ENCODE results near the gene ARID1B. TPM values are rescaled to one million over a fixed set of nuclear protein-coding genes. Genes with fewer than 3 reads are reported as not detected.

ARID1B gene
- total and polyA plus RNA-seq, 10 of the 15 experiments (the other 5 are each of a cell fraction or from before 2014, with no cell fraction given), result 24.7 to 133 (median 54.6) TPM

DNA sequence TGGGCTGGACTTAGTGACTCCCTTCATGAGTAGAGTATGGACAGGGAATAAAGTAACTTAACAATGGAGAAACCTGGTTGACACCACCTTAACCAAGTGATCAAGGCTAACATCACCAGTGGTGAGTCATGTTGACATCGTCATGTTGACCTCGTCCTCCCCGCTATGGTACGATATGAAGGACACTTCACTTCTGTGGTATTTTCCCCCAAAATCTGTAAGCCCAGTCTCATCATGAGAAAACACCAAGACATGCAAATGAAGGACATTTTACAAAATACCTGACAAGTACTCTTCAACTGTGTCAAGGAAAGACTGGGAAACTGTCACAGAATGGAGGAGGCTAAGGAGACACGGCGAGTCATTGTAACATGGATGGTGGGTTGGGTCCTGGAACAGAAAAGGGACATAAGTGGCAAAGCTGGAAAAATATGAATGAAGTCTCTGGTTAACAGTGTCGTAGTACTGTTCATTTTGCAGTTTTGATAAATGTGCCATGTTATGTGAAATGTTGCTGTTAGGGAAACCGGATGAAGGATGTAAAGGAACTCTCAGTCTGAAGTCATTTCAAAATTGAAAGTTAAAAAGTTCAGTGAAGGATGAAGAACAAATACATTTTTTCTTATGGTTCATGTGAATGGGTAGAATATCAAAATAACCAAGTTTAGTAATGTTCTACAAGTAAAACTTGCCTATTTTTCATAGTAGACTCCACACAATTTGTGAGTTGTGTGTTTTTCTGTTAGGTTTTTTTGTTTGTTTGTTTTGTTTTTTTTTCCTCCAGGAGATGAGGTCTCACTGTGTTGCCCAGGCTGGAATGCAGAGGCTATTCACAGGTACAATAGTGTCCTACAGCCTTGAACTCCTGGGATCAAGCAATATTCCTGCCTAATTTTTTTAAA lies 298.6 kb downstream of the ARID1B start (continued):
- TF ChIP-seq TCF7 (IDR thresholded peaks at IDR 0.05; ENCODE audit: borderline replicate concordance), result no peak
- no peak for TF ChIP-seq LARP7 (IDR thresholded peaks at IDR 0.05)
- TF ChIP-seq, protein P1, sequence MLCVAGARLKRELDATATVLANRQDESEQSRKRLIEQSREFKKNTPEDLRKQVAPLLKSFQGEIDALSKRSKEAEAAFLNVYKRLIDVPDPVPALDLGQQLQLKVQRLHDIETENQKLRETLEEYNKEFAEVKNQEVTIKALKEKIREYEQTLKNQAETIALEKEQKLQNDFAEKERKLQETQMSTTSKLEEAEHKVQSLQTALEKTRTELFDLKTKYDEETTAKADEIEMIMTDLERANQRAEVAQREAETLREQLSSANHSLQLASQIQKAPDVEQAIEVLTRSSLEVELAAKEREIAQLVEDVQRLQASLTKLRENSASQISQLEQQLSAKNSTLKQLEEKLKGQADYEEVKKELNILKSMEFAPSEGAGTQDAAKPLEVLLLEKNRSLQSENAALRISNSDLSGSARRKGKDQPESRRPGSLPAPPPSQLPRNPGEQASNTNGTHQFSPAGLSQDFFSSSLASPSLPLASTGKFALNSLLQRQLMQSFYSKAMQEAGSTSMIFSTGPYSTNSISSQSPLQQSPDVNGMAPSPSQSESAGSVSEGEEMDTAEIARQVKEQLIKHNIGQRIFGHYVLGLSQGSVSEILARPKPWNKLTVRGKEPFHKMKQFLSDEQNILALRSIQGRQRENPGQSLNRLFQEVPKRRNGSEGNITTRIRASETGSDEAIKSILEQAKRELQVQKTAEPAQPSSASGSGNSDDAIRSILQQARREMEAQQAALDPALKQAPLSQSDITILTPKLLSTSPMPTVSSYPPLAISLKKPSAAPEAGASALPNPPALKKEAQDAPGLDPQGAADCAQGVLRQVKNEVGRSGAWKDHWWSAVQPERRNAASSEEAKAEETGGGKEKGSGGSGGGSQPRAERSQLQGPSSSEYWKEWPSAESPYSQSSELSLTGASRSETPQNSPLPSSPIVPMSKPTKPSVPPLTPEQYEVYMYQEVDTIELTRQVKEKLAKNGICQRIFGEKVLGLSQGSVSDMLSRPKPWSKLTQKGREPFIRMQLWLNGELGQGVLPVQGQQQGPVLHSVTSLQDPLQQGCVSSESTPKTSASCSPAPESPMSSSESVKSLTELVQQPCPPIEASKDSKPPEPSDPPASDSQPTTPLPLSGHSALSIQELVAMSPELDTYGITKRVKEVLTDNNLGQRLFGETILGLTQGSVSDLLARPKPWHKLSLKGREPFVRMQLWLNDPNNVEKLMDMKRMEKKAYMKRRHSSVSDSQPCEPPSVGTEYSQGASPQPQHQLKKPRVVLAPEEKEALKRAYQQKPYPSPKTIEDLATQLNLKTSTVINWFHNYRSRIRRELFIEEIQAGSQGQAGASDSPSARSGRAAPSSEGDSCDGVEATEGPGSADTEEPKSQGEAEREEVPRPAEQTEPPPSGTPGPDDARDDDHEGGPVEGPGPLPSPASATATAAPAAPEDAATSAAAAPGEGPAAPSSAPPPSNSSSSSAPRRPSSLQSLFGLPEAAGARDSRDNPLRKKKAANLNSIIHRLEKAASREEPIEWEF (IDR thresholded peaks at IDR 0.05; ENCODE audit: insufficient replicate concordance, low read depth, low read length), result no peak
- no peak for TF ChIP-seq NRF1 (conservative IDR thresholded peaks at IDR 0.05; ENCODE audit: low read depth, low read length)
- no peak for TF ChIP-seq ZNF207 (IDR thresholded peaks at IDR 0.05; ENCODE audit: borderline replicate concordance)
- TF ChIP-seq RAD21 (IDR thresholded peaks at IDR 0.05; ENCODE audit: insufficient read depth, low read depth, low read length), result no peak
- peak; percentile 64 for TF ChIP-seq ZBED1 (IDR thresholded peaks at IDR 0.05; ENCODE audit: borderline replicate concordance)
- TF ChIP-seq NFIC (IDR thresholded peaks at IDR 0.05; ENCODE audit: low read depth, low read length), result peak; percentile 87
- TF ChIP-seq, protein P2, sequence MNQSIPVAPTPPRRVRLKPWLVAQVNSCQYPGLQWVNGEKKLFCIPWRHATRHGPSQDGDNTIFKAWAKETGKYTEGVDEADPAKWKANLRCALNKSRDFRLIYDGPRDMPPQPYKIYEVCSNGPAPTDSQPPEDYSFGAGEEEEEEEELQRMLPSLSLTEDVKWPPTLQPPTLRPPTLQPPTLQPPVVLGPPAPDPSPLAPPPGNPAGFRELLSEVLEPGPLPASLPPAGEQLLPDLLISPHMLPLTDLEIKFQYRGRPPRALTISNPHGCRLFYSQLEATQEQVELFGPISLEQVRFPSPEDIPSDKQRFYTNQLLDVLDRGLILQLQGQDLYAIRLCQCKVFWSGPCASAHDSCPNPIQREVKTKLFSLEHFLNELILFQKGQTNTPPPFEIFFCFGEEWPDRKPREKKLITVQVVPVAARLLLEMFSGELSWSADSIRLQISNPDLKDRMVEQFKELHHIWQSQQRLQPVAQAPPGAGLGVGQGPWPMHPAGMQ (IDR thresholded peaks at IDR 0.05; ENCODE audit: borderline replicate concordance), result no peak
- peak; percentile 61 for TF ChIP-seq CREB1 (IDR thresholded peaks at IDR 0.05; ENCODE audit: low read depth)
- TF ChIP-seq RELA (IDR thresholded peaks at IDR 0.05; ENCODE audit: borderline replicate concordance, partially characterized antibody), result no peak
- 0 out of 2 replicates have a peak, but pooled peaks have one; percentile 30 for TF ChIP-seq TCF12 (IDR thresholded peaks at IDR 0.05; ENCODE audit: low read depth, low read length)
- TF ChIP-seq, protein P3, sequence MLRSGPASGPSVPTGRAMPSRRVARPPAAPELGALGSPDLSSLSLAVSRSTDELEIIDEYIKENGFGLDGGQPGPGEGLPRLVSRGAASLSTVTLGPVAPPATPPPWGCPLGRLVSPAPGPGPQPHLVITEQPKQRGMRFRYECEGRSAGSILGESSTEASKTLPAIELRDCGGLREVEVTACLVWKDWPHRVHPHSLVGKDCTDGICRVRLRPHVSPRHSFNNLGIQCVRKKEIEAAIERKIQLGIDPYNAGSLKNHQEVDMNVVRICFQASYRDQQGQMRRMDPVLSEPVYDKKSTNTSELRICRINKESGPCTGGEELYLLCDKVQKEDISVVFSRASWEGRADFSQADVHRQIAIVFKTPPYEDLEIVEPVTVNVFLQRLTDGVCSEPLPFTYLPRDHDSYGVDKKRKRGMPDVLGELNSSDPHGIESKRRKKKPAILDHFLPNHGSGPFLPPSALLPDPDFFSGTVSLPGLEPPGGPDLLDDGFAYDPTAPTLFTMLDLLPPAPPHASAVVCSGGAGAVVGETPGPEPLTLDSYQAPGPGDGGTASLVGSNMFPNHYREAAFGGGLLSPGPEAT (IDR thresholded peaks at IDR 0.05; ENCODE audit: low read depth), result peak; percentile 64
- peak in 1 of 2 experiments; percentile 15; a peak in 1 of 4 replicates for TF ChIP-seq EP300 (IDR thresholded peaks at IDR 0.05; ENCODE audit: borderline replicate concordance in 1 of 2, control insufficient read depth in 1 of 2, low read depth in 2 of 2, low read length in 2 of 2)
- TF ChIP-seq BRCA1 (IDR thresholded peaks at IDR 0.05; ENCODE audit: low read depth, low read length), result no peak
- TF ChIP-seq, protein P4, sequence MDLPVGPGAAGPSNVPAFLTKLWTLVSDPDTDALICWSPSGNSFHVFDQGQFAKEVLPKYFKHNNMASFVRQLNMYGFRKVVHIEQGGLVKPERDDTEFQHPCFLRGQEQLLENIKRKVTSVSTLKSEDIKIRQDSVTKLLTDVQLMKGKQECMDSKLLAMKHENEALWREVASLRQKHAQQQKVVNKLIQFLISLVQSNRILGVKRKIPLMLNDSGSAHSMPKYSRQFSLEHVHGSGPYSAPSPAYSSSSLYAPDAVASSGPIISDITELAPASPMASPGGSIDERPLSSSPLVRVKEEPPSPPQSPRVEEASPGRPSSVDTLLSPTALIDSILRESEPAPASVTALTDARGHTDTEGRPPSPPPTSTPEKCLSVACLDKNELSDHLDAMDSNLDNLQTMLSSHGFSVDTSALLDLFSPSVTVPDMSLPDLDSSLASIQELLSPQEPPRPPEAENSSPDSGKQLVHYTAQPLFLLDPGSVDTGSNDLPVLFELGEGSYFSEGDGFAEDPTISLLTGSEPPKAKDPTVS (IDR thresholded peaks at IDR 0.05; ENCODE audit: low read depth, low read length), result no peak
- TF ChIP-seq ESRRA (IDR thresholded peaks at IDR 0.05; ENCODE audit: low read length), result no peak
- 0 out of 2 replicates have a peak, but pooled peaks have one; percentile 57 for TF ChIP-seq CBFB (IDR thresholded peaks at IDR 0.05; ENCODE audit: low read depth)
- peak; percentile 67; the same call in 1 of the 2 replicates for TF ChIP-seq CREM (IDR thresholded peaks at IDR 0.05; ENCODE audit: low read depth)
- TF ChIP-seq YY1 (IDR thresholded peaks at IDR 0.05; ENCODE audit: low read depth, low read length), result 0 out of 2 replicates have a peak, but pooled peaks have one; percentile 9

Measured in GM12878 (cell line).